GM21360 (cell line): Measurements from ENCODE around the gene SGIP1.

Experiments used
- ATAC-seq: cut with Tn5 transposase; IDR thresholded peaks from one replicate; pipeline ENCODE4 v1.9.1; 2021; ENCODE audit warnings: mild to moderate bottlenecking, moderate library complexity; ENCODE audit not compliant: unreplicated experiment

The SGIP1 gene

DNA sequence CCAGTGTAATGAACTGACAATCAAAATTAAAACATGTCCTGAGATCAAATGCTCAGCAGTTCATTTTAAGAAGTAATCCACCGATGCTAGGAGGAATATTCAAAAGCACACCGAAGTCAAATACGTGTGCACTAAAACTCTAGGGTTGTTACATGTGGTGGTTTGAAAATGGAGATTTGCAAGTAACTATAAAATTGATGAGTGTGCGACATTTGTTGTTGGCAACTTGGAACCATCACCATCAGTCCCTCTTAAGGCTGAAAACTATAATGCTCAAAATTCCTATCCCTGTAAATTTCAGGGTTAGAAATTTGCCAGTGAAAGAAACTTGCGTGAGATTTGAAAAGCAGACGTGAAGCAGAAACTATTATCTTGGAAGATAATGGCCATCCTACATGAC lies 13.3 kb upstream of the SGIP1 start:
- ATAC-seq = no peak

- ATAC-seq = no peak
These were observed 12.1 kb upstream of the SGIP1 start for GRCh38 chr1:66521721-66522365.

GRCh38 chr1:66523562-66523961 lies 10.4 kb upstream of the SGIP1 start:
- no peak for ATAC-seq

- no peak for ATAC-seq
These were observed 8.9 kb upstream of the SGIP1 start for GRCh38 chr1:66525086-66525485.

DNA sequence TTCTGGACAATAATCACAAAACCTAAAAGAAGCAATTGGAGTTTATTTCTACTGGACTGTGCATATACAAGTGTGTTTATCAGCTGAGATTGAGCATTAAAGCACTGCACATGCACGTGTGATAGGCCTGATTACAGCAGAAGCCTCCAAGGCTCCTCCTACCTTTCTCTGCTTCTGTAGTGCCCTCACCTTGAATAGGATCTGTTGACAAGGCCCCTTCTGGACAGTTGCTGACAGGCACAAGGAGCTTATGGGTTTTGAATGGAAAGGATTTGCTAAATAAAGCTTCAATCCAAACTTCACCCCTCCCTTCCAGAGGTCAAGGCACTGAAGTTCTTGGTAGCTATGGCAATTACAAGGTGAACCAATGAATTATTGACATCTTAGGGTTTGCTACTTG lies 7.9 kb upstream of the SGIP1 start:
- no peak for ATAC-seq

DNA sequence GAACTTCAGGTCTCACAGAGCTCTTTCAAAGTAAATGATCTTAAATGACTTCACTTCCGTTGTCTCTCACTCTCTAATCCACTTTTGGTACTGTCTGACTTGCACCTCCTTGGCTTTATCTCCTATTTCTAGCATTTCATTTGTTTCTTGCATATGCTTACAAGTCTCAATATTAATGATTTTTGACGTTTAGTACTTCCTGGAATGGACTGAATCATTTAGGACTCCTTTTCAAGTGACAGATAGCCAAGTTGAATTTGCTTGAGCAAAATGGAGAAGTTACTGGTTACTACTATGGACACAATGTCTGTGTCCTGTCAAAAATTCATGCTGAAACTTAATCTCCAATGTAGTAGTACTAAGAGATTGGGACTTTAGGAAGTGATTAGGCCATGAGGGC lies 7.0 kb upstream of the SGIP1 start:
- ATAC-seq = no peak

- ATAC-seq = no peak
These were observed 6.3 kb upstream of the SGIP1 start for GRCh38 chr1:66527686-66528085.

DNA sequence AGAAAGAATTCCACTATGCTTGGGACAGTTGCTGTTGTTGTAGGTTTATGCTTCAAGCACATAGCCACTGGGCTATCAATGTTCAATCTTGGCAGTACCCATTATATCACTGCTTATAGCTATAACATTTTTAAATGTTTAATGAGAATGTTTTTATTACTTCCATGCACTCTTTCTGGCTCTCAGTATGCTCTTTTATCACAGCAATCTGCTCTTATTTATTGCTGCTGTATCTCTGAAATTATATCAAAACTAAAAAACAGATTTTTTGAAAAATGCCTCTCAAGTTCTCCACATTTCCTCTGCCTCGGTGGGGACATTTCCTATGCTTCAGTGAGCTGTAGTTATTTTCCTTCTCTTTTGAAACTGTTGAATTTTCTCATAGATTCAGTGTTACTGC lies 5.4 kb upstream of the SGIP1 start:
- ATAC-seq = no peak

- no peak for ATAC-seq
These were observed 1.7 kb upstream of the SGIP1 start for GRCh38 chr1:66532214-66532613.

GRCh38 chr1:66532798-66533783 lies 862 bp upstream of the SGIP1 start:
- ATAC-seq = no peak

DNA sequence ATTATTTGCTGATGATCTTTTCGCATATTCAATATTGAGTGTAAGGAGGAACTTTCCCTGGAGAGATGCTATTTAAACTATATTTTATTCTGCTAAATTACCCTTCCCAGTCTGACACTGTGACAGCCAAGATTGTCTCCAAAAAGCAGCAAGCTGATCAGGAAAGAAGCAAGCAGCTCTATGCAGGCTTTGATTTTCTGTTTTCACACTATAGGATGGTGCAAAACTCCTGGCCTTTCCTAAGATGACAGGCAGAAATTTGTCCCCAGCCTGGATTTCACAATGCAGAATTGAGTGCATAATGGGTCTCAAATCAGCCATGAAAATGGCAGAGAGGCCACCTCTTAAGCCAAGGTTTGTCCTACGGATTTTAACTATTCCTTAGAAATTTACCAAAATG lies 1.1 kb downstream of the SGIP1 start:
- ATAC-seq = no peak

DNA sequence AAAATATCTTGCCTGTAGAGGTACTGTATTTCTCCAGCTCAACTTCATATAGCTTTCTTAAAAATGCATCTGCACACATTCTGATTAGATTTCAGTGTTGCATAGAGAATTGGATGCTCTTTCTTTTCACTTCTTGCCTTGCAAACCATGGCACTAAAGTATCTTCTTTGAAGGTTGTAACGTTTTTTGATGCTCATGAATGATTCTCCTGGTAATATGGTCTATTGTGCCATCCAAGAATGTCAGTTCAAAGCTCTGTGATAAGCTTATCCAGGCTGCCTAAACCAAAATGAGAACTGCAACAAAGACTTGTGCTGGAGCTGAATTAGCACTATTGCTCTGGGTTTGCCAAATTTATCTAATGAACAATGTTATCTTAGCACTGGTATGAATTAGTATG lies 1.9 kb downstream of the SGIP1 start:
- ATAC-seq = no peak

- no peak for ATAC-seq
These were observed 3.8 kb downstream of the SGIP1 start for GRCh38 chr1:66537718-66538117.

DNA sequence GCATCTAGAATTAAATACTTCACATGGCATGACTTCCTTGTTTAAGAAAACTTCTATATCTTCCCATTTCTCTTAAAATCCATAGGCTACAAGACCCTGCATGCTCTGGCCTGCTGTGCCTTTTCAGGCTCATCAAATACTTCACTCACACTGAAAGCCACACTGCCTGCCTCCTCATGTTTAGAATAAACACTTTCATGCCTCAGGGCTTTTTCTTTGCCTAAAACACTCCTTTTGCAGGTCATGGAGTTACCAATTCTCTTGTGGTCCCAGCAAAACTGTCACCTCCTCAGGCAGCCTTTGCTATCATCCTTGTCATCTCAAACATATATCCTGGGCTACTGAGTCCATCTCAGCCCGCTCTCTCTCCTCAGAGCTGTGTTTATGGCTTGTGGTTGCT lies 5.5 kb downstream of the SGIP1 start:
- no peak for ATAC-seq

DNA sequence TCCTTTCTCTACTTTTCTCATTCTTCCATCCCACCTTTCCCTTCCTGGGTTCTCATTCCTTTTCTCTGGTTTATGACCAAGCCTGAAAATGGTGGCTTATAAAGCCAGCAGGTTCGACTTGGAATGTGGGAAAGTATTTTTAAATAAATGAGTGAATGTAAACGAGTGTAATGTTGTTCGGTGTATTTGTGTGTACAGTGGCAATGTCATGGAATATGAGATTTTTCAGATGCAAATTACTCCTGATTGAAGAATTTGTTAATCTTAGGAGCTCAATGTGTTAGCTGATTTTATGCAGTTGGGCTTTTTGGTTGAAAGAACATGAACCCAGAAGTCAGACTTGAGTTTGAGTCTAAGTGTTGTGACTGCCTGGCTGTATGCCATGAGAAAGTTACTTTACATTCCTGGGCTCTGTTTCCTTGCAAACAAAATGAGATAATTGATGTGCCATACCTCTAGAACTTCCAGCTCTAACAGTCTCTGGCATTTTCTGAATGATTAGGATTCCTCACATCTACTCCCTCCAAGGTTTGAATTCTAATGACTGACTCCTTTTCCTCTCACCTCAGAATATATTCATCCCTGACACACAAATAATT lies 6.6 kb downstream of the SGIP1 start:
- ATAC-seq = no peak

GRCh38 chr1:66542314-66542713 lies 8.4 kb downstream of the SGIP1 start:
- no peak for ATAC-seq

- ATAC-seq = no peak
These were observed 9.1 kb downstream of the SGIP1 start for GRCh38 chr1:66542811-66543767.

DNA sequence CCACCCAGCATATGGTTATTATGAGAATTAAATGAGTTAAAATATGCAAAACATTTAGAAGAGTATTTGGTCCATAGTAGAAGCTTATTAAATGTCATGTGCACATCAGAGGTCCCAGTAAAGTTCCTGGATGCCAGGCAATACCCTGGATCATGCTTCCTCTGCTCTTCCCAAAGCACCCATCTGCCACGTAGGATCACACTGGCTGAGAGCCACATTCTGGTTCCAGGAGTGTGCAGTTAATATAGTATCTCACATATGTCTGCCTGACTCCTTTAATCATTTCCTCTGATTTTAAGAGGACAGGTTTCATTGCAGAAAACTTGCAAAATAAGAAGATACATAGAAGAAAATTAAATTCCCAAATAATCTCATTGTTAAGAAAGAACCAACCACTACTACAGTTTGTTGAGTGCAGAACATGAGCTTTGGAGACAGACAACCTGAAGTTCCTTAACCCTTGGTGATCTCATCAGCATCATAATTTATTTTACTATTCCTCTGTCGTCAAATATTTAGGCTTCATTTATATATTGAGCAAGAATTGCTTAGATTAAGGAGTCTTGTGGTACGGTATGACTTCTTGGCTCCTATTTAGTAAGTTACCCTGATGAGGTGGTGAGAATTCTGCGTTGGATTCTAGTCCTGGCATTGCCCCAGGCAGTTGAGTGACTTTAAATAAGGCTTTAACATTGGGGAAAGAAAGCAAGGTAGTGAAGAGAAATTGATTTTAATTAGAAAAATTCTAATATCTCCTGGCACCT lies 12.3 kb downstream of the SGIP1 start:
- no peak for ATAC-seq

GRCh38 chr1:66549017-66549416 lies 15.1 kb downstream of the SGIP1 start:
- ATAC-seq = no peak

- ATAC-seq = no peak
These were observed 16.3 kb downstream of the SGIP1 start for GRCh38 chr1:66550243-66550642.
